Kidney capillary endothelial cell (primary cell): ENCODE results near the gene INAFM2.

Source experiments
- DNase-seq: peaks from one replicate; pipeline ENCODE4 v3.0.0-alpha.2; 2018; ENCODE audit warnings: low spot score

INAFM2 gene

DNA sequence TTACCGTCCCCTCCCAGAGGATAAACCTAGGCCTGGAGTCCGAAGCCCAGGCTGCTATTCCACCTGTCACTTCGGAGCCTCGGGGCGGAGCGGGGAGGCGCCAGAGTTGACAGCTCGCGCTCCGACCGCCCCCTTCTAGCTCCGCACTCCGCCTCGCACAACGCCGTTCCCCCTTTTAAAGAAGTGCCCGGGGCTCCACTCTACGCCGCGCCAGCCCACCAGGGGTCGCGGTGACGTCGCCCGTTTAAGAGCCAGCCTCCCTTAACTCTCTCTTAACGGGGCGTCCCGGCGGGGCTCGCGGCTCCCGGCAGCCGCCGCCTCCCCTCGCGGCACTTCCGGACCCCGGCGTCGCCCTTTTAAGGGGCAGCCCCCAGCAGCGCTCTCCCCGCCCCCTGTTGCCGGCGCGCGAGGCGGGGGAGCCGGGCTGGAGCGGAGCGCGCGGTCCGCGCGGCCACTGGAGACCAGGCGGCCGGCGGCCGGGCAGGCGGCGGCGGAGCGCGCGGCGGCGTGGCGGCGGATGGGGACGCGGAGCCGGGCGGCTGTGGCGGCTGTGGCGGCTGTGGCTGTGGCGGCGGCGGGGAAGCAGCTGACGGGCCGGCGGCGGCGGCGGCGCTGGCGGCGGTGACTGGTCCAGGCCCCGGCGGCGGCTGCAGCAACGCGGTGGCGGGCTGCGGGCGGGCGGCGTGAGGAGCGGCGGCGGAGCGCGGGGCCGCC is at the start of gene INAFM2:
Gene INAFM2, plus strand, starts transcription at position 454 of the 714 bp plus-strand sequence. CDS start 364 bp downstream, outside the sequence.
- DNase-seq = peak; percentile 90

DNA sequence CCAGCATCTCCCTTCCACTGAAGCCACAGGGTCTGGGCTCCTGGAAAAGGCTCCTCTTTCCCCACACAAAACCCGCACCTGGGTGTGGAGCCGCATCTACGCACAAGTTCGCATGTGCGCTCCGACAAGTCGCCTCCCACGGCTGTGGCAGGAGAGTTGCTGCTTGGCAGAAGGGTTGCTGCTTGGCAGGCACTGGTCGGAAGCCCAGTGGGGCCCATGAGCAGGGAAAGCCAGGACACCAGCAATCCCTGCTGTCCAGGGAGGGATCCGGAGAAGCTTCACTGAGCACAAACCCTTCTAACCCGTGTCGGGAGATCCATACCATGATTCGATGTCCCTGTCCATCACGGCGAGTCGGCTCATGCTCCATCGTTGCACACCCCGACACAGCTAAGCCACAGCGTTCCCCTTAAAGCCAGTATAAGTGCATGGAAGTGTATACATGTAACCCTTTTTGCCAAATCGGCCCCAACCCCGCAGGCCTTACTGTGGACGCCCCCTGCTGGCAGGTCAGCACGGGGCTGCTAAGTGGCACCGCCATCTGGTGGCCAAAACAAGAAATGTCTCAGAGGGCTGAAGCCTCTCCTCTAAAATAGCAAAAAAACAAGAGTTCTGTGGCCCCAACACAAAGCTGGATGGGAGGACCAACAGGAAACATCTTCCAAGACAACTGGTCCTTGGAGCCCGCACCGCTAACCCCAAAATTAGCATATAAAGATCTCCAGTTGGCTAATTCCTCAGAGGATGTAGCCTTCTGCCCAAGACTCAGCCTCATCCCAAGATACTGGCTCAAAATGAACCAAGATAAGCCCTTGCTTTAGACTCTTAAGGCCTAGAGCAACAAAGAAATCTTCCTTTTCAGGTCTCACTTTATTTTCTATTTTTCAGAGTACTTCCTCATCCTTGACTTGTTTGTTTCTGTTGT is 48.9 kb upstream of the INAFM2 start:
- DNase-seq = peak; percentile 89

DNA sequence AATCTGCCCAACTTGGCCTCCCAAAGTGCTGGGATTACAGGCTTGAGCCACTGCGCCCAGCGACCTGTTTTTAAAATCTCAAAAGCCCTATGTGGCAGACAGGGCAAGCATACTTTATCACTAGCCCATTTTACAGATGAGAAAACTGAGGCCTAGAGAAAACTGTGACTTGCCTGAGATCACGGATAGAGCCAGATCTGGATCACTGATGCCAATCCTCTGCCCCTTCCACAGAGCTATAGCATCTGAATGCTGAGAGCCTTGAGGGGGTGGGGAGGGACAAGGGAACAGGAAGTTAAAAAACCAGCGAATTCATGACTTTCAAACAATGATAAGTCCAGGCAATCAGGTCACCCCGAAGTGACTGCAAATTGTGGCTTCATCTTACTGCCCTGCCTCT is 48.0 kb upstream of the INAFM2 start:
- no peak for DNase-seq

DNA sequence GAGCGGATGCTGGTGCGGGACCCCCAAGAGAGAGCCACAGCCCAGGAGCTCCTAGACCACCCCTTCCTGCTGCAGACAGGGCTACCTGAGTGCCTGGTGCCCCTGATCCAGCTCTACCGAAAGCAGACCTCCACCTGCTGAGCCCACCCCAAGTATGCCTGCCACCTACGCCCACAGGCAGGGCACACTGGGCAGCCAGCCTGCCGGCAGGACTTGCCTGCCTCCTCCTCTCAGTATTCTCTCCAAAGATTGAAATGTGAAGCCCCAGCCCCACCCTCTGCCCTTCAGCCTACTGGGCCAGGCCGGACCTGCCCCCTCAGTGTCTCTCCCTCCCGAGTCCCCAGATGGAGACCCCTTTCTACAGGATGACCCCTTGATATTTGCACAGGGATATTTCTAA is 47.5 kb upstream of the INAFM2 start:
- DNase-seq = no peak

DNA sequence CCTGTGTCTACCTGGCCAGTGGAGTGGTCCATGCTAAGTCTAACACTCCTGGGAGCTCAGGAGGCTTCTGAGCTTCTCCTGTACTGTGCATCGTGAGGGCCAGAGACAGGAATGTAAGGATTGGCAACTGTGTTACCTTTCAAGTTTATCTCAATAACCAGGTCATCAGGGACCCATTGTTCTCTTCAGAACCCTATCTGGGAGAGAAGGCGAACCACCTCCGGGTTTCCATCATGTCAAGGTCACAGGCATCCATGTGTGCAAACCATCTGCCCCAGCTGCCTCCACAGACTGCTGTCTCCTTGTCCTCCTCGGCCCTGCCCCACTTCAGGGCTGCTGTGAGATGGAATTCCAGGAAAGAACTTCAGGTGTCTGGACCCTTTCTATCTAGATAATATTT is 46.6 kb upstream of the INAFM2 start:
- DNase-seq = no peak

DNA sequence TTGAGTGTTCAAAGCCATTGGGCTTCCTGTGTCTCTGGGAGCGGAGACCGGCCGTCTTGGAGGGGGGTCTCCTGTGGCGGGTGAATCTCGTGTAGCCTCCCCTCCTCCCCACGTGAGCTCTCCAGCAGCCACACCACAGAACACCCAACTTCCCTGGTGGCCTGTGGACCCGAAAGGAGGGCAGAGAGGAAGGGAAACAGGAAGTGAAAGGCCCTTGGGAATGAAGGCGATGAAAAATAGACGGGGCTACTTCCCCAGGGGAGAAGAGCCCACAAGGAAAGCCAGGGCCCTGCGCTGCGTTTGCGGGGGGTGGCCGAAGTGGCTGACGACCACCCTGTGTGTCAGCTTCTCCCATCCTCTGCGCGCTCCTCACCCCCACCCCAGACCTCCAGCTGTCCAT is 46.0 kb upstream of the INAFM2 start:
- DNase-seq = no peak

DNA sequence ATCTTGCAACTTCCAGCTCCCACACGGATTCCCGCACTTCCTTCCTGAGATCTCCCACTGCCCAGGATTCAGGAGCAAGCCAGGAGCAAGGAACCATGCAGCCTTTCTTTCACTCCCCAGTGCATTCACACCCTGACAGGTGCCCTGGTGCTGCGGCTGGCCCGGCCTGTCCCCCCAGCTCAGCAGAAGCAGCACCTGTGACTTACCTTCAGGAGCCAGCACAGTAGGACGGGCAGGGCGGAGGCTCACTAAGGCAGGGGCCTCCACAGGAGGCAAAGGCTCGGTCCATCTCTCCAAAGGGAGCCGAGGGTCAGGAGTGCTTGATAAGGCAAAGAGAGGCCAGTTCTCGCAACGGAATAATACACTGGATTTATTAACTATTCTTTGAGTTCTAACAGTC is 45.5 kb upstream of the INAFM2 start:
- DNase-seq = no peak

DNA sequence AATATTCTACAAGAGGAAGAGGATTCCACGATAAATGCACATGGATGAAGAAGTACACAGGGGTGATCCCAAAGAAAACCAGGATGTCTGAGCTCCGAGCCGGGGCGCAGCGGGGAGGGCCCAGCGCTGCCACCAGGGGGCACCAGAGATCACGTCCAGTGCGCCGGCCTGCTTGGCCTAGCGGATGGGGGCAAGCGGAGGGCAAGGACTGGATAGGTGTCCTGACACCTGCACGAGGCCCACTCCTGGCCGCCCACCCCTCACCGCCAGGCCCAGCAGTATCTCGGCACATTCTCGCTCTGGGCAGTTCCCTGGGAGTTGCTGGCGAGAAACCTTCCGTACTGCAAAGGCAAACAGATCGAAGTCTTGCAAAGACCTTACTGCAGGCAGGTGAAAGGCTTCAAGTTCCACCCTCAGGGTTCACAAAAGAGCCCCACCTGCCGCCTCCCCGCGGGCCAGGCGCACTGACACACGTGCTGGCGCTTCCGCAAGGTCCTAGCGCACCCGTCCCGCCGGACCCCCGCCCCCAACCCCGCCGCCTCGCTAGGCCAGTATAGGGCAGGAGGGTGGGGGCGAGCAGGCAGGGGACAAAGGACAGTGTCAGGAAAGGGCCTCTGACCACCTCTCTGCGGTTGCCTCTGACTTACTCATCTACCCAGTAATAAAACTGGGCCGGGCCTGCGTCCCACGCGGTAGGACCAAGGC is 43.9 kb upstream of the INAFM2 start:
- DNase-seq = peak; percentile 46

DNA sequence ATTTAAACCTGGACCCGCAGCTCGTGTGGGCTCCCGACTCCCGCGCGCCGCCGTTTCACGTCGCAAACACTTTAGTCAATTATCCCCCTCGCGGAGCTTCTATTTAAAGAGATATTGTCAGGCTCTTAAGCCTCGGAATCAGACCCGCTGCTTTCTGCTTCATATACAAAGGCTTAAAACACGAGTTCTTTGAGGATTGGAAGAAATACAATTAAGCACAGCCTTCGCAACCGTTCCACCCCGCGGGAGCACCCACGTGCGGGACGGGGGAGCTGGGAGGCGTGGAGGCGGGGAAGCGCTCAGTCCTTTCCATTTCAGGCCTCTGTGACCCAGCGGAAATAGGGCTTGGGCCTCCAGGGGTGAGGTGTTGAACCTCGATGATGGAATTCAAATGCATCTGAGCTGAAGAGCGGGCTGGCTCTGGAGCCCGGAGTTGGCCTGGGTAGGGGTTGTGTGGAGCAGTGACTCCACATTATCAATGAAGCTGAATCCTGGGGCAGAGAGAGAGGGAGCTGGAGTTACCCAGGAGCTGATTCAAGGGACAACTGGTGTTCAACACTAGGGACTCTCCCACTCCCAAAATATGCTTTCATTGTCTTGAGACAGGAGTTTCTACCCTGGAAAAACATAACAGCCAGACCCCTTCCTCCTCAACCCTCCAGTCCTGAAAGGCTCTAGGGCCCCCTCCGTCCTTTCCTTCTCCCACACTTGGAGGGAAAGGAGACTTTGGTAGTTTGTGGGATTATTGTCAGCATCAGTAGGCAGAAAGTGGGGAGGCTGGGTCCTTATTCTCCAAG is 43.0 kb upstream of the INAFM2 start:
- DNase-seq = no peak

DNA sequence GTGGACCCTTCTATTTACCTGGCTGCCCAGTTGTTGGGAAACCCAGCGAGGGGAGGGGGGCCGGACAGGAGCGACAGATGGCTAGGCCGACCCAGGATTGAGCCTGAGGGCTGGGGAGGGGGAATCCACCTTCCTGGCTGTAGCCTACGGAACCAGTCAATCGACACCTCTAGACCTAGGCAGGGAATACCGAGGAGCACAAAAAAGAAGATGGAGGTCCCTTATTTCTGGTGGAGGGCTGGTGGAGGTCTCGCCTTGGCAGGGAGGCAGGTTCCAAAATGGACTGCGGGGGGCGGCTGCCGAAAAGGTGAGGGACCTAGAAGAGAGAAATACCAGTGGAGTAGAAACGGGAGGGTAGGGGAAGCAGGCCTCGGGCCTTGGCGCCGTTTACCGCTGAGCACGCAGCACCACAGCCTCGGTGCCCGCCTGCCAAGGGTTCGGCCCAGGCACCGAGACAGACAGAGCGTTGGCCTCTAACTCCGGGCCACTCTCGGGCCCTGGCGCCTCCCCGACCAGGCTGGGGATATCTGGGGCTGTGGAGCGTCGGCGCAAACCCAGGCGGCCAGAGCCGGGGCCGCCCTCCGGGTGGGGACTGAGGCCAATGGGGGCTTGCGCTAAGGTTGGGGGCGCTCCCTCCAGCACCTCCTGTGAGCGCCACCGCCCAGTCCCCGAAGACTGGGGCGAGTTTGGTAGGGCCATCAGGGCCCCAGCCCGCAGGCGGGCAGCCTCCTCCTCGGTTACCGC is 42.3 kb upstream of the INAFM2 start:
- no peak for DNase-seq

DNA sequence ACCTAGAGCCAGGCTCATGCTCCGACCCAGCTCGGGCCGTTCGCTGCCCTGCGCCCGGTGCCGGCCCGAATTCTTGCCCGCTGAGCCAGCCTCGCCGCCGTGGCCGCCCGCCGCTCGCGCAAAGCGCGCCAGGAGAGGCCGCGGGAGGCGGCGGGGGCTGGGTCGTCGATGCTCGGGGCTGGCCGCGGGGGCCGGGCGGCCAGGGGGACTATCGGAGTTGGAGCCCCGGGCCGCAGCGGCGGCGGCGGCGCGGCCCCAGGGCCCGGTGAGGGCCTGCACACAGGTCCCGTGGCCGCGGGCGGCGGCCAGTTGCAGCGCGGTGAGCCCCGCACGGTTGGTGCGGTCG is 41.7 kb upstream of the INAFM2 start:
- DNase-seq = no peak

DNA sequence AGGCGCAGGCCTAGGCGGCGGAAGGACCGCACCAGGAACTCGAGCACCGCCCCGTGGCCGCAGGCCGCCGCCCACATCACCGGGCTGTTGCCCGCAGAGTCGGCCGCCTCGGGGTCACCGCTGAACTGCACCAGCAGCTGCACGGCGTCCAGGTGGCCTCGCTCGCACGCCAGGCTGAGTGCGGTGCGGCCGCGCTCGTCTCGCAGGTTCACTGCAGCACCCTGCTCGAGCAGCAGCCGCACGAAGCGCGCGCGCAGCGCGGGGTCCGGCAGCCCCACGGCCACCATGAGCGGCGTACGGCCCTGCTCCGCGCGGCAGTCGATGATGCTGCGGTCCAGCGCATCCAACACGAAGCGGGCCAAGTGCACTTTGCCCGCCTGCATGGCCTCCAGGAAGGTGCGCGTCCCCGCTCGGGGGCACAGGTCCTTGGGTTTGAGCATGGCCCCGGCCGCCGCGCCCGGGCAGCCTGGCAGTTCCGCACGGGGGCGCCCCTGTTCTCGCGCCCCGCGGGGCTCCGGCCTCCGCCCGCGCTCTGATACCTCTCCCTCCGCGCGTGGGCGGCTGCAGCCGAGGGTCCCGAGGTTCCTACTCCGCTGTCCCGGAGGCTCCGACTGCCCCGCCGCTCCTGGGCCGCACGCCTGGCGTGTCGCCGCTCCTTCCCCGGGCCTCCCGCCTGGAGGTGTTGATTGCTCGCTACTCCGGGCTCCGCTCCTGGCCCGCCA is 41.2 kb upstream of the INAFM2 start:
- no peak for DNase-seq

DNA sequence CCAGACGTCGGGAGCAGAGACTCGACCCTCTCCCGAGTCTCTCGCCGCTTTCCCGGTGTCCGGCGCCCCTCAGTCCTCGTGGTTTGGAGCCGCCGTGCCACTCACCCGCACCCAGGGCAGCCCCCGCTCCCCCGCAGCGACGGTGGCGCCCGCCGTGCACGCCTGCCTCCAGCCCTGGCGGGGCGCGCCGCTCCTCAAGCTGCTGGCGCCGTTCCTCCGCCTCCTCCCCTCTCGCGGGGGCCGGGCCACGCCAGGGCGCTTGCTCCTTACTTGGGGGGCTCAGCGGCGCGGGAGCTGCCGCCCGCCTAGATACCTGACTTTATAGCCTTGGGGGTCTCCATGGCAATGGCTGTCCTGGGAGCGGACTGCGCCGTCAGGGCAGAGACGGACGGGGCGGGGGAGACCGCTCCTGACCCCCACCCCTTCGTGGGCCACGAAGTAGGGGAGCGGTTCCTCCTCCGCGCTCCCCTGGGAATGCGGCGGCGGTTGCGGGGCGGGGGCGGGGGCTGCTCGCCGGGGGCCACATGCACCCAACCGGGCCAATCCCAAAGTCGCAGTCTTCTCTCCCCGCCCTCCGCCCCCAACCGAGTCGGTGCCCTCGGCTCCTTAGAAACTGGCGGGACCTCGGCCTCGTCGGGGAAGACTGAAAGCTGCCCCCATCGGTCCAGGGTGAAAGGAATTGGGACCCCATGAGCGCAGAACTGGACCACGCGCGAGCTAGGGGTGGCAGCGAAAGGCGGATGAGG is 40.5 kb upstream of the INAFM2 start, which contains the start of gene ANKRD63:
Gene ANKRD63, minus strand, starts transcription at position 196 of the 746 bp plus-strand sequence. CDS start 478 bp downstream, outside the sequence.
- DNase-seq = no peak

DNA sequence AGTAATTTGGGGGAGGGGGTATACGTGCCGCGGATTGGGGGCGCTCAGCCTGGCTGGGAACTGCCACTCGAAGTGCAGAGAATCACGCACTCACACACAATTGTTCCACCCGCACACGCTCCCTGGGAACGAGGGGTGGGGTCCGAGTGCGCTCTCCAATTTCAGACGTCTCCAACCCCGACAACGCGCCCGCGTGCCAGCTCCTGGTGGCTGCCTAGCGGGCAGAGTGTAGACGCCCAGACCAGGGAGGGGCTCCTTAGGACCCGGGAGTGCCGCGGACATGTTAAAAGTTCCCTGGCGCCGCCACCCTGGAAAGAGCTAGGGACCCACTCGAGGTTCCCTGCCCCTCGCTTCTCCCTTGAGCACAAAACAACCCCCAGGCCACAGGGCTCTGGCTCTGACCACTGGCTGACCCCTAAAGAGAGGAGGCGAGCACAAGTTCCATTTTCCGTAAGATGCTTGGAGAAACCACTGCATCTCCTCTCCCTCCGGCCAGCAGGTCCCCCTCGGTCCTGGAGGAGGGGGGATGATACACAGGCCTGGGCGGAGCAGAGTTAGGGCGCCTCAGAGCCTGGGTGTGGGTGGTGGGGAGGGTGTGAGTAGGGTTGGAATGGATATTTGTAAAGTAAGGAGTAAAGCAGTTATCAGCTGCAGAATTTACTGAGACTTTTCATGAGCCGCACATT is 39.7 kb upstream of the INAFM2 start:
- DNase-seq = no peak

DNA sequence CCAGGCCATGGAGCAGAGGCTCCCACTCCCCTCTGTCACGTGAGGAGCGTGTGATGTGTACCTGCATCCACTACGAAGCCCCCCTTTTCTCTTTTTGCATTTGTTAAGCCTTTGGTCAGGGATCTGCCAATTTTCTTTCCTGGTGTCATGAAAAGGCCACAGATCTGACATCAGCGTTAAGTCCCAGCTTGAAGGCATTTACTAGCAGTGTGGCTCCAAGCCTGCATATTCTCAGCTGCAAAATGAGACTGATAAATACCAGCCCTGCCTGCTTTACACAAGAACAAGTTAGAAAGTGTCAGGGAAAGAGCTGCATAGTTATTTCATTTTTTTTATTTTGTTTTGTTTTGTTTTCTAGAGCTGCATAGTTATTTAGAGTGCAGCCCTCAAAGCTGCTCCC is 38.3 kb upstream of the INAFM2 start:
- no peak for DNase-seq

DNA sequence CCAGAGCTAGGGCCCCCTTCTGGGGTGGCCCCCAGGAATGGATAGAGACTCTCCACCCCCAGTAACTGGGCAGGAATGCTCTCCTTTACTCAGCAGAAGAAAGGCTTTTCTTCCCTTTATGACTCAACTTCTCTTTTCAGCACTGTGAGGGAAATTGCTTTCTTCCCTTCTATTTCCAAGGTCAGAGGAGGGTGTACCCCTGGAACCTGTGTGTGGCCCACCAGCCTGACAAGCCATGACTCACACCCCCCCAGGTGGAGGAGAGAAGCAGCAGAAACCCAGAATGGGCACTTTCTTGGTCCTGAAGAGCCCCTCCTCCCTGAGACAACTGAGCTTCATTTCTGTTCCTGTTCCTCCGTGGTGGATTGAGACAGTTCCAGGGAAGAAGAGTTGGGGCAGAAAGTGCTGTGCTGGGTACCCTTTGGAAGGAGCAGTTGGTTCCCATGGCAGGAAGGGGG is 37.9 kb upstream of the INAFM2 start:
- no peak for DNase-seq

DNA sequence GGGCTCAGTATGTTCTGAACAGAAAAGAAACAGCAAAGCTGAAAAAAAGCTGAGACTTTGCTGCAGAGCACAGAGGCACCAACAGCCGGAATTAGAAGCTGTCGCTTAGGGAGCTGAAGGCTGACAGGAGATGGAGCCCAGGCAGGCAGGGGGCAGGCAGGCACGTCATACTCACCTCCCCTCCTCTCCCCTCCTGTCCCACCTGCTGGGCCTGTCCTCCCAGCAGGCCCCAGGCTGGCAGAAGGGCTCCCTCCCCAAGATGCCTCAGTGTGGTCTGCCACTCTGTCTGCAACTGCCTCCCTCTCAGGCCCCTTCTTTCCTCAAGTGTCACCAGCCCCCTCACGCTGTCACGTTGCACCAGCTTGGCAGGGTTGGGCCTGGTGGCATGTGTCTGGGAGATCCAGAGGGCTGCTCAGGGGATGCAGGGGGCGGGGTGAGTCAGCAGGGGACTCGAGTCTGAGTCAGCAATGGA is 37.4 kb upstream of the INAFM2 start:
- no peak for DNase-seq

DNA sequence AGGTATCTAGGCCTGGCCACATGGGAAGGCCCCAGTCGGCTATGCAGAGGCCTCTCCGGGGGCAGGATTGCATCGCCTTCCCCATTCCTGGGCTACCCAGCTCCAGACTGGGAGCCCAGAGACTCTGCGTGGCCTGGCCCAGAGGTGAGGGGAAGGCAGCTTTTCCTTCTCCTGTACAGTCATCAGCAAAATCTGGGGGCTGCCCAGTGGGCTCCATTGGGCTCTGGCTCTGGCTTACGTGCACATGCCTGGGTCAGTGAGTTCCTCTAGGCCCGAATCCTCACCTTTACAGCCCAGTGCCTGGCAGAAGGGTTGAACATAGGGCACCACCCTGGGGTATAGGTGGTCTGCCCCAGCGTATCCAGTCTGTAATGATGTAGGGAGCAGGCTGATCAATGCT is 36.7 kb upstream of the INAFM2 start:
- DNase-seq = no peak

DNA sequence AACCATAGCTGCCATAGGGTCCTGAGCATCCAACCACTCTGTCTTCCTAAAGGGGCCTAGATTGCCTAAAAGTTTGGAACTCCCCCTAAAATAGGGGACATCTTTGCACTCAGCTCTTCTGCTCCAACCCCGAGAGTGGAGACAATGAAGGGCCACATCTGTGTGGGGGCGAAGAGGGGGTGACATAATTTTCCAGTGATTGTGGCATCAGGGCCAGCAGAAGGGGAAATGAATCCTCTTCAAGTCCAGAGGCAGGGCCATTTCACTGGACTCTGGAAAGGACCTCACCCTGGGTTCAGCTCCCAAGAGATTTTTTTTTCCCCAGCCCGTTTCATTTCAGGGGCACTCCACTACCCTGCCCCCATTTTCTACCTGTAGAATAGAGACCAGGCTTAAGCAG is 36.0 kb upstream of the INAFM2 start:
- DNase-seq = no peak
